ENCODE measurements around the gene TMEM239.
"Not testable (repeated sequence)": the region's sequence is repeated elsewhere in the genome, so short reads cannot be mapped to it uniquely, and the experiment has no call there.

TMEM239 gene

DNA sequence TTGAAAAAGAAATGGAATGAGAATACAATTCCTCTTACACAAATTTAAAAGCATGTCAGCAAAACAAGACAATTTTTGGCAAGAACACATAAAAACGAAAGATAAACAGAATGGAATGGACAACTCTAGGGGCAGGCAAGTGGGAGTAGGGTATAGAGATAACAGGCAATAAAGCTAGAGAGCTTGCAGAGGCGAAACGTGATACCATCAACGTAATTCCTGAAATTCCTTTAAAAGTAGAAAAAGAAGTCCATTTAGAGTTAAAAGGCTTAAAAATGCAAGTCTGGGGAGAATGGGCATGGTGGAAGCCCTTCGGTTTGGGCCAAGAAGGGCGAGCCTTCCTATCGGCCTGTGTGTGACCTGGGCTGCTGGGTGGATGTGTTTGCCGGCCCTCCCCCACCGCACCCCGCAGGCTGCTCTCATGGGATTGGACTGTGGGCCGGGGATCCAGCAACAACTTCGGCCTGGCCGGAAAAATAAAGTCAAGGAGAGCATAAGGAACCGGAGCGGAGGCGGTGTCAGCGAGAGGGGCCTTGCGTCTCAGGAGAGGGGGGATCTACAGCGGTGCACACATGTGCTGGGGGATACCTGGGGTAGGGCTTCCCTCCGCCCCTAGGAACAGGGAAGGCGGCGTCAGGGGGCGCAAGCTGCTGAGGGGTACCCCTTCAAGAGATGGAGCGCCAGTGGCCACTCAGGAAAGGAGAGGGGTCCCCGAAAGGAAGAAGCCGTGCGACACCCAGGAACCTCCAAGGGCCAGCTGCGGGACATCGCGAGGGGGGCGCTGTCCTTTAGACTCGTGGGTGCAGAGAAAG is 4.1 kb downstream of the TMEM239 start:
- DNase-seq (ENCODE audit: low read depth in 3 of 3, low spot score in 1 of 3), result no peak

DNA sequence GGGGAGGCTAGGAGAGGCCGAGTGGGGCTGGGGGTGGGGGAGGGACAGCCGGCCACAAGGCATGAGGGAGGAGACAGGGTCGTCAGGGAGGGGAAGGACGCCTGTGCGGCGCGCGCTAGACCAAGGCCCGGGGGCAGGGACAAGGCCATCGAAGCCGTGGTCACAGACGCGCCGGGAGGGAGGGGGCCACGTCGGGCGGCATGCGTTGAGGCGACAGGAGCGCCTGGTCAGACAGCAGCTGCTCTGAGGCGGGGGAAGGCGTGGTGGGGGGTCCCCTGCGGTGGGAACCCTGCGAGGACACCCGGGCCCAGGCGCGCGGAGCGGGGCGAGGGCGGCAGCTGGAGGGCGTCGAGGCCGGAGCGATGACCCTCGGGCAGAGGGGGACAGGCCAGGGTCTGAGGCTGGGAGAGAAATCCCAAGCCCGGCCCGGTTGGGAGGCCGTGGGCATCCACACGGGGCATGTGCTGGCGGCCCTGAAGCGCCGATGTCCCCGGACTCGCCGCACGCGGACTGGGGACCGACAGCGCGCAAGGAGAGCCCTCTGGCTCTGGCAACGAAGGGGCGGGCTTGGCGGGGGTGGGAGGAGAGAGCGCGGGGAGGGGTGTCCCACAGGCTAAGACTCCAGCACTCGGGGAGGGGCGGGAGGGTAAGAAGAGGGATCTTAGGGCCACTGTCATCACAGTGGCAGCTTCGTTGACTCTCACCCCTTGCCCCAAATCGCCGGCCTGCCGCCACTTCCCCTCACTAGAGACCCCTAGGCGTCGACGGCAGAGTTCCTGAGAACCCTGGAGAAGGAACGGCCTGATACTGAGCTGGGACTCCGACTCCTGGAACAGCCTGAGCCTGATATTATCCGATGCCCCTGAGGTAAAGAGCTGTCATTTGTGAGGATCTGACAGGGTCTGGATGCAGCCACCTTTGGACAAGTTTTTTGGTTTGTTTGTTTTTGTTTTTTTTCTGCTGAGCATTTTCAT is 5.0 kb downstream of the TMEM239 start:
- no peak for DNase-seq (ENCODE audit: low read depth in 3 of 3, low spot score in 1 of 3)

DNA sequence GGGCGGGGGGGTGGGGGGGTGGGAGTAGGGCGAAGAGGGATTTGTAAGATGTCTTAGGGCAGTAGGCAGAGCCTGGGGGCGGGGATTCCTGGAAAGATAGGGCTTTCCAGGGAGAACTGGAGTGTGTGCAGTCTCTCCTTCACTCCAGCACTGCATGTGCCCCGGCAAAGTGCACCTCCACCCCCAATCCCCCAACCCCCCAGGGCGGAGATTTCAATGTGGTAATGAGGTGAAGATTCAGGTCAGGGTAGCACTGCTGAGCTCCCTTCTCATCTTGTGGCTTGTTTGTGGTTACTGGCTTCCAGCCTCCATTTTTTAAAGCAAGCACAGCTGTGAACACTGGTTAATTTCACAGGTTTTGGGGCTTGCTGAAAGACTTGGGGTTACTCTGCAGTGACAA is 5.9 kb downstream of the TMEM239 start:
- no peak for DNase-seq (ENCODE audit: low read depth in 3 of 3, low spot score in 1 of 3)

DNA sequence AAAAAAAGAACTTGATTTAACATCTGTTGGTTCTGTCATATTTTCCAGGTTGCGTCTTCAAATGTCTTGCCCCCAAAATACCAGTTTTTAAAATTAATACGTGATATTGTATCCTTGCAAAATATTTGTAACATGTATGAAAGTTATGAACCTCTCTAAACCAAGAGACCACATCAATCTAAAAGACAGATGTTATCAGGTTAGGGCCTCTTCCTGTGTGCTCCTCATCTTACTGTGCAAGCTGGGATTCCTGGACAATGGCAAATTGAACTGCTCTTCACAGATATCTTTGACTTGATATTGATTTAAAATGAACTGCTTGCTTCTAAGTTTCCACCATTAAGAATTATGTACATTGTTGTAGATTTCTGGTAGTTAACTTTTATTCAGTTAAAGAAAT is 9.6 kb downstream of the TMEM239 start:
- no peak for DNase-seq (ENCODE audit: low read depth in 3 of 3, low spot score in 1 of 3)

DNA sequence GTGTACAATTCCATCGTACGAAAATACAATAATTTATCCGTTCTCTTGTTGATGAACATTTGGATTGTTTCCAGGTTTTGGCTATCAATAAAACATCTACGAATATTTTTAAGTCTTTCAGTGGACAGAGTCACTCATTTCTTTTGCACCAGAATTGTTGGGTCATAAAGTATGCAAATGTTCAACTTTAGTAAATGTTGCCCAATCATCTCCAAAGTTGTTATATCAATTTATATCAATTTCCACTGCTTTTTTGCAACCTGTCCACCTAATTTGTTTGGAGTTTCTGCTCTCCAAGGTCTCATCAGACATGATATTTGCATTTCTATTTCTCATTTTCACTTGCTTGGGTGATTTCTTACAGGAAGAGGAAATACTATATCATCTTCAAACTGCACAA is 10.5 kb downstream of the TMEM239 start:
- DNase-seq (ENCODE audit: low read depth in 3 of 3, low spot score in 1 of 3), result no peak

DNA sequence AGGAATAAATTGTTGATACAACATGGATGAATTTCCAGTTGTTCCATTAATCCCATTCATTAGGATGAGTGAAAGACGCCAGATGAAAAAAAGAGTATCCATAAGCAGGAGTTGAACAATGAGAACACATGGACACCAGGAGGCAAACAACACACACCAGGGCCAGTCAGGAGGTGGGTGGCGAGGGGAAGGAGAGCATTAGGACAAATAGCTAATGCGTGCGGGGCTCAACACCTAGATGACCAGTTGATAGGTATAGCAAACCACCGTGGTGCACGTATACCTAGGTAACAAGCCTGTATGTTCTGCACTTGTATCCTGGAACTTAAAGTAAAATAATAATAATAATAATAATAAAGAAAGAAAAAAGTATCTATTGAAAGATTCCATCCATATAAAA is 13.2 kb downstream of the TMEM239 start:
- DNase-seq (ENCODE audit: low read depth in 3 of 3, low spot score in 1 of 3), result no peak

DNA sequence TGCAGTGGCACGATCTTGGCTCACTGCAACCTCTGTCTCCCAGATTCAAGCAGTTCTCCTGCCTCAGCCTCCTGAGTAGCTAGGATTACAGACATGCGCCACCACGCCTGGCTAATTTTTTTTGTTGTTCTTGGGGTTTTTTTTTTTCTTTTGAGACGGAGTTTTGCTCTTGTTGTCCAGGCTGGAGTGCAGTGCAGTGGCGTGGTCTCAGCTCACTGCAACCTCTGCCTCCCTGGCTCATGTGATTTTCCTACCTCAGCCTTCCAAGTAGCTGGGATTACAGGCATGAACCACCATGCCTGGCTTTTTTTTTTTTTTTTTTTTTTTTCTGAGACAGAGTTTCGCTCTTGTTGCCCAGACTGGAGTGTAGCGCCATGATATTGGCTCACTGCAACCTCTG is 15.0 kb downstream of the TMEM239 start:
- DNase-seq (ENCODE audit: low read depth in 3 of 3, low spot score in 1 of 3), result not testable (repeated sequence)

DNA sequence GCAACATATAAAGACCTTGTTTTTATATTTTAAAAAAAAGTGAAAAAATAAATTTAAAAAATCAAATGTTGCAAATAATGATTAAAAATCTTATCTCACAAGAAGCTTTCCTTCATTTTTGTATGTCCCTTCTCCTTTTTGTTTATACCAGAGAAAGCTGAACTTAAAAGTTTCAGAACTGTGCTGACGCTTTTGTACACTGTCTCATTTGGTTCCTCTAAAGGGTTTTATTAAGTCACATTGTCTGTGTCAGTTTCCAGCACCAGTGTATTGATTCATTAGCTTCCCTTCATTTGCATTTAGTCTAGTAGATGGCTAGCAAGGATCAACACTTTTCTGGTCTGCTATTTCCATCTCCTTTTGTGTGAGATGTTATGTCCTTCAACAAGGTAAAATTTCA is 17.6 kb downstream of the TMEM239 start:
- no peak for DNase-seq (ENCODE audit: low read depth in 3 of 3, low spot score in 1 of 3)

DNA sequence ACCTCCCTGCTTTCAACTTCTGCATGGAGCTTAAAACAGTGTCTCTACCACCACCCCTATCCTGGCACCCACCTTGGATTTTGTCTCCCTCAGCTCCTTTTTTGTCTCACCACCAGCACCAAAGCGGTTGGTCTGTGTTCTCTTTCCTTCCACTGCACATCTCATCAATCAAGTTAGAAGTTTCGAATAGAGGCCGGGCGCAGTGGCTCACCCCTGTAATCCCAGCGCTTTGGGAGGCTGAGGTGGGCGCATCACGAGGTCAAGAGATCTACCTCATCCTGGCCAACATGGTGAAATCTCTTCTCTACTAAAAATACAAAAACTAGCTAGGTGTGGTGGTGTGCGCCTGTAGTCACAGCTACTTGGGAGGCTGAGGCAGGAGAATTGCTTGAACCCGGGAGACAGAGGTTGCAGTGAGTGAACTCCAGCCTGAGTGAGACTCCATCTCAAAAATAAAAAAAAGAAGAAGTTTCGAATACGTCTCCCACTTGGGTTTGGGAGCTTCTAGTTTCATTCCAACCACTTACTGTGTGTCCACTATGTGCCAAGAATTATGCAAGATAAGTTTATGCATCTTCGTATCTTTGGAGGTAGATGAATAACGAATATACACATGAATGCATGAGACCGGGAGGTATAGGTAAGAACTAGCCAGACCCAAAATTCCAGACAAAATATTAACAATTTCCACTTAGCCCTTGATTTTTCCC is 18.4 kb downstream of the TMEM239 start:
- DNase-seq (ENCODE audit: low read depth in 3 of 3, low spot score in 1 of 3), result no peak

DNA sequence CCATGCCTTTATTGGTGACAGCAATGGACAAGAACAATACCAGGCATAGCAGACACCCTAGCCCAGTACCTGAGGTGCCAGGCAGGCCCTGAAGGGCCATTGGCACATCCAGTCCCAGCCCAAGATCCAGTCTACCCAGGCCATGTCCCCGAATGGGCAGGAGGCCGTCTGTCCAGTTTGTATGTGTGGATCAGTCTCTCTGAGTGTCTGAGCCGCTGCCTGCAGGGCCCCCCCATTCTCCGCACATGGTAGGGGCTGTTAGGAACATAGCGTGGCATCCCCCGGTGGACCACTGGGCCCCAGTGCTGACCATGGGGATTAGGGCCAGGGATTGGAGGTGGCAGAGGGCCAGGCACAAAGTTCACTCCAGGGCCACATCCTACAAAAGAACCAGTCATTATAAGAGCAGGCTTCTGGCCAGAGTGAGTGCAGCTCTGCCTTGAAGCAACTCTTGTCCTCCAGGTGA is 19.2 kb downstream of the TMEM239 start:
- DNase-seq (ENCODE audit: low read depth in 3 of 3, low spot score in 1 of 3), result no peak

DNA sequence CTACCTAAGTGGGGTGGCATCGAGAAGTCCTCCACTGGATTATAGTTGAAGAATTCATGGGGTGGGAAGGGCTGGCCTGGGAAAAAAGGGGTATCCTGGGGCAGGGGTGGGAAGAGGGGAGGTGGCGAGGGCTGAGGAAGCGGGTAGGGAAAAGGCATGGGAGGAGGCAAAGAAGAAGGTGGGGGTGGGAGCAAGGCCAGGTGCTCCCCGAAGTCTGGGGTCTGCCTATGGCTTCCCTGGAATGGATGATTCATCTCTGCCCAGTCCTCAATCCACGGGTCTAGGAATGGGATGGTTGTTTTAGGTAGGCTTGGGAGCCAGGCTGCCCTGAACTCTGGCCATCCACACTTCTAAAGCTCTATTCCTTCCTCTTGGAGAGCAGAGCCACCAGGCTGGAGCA is 19.9 kb downstream of the TMEM239 start:
- DNase-seq (ENCODE audit: low read depth in 3 of 3, low spot score in 1 of 3), result no peak

DNA sequence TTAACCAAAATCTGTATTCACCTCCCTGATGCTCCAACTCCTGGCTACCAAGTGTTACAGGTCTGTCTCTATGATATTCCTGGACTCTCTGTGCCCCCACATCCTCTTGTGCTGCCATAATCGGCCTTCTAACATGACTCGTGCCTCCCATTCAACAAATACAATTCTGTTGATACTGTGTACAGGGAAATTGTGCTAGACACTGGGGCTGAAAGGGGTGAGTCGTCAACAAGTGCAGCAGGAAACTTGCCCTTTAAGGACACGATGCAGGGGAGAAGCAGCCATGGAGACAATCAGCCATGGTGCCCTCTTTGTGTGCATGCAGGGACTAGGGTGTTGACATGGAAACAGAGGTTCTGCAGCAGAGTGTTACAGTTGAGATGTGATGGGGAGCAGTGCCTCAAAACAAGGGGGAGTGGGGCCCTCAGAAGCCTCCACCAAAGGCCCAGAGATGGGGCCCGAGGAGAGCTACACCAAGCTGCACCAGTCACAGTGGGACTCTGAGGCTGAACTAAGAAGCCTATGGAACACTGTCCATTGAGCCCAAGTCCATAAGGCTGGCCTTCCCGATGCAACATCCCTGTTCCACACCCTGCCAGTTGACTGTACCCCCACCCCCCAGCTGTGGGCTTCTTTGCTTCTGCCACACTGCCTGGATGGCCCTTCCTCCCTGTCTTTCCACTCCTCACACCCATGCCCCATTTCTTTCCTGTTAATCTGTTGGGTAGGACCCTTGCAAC is 21.2 kb downstream of the TMEM239 start:
- no peak for DNase-seq (ENCODE audit: low read depth in 3 of 3, low spot score in 1 of 3)

DNA sequence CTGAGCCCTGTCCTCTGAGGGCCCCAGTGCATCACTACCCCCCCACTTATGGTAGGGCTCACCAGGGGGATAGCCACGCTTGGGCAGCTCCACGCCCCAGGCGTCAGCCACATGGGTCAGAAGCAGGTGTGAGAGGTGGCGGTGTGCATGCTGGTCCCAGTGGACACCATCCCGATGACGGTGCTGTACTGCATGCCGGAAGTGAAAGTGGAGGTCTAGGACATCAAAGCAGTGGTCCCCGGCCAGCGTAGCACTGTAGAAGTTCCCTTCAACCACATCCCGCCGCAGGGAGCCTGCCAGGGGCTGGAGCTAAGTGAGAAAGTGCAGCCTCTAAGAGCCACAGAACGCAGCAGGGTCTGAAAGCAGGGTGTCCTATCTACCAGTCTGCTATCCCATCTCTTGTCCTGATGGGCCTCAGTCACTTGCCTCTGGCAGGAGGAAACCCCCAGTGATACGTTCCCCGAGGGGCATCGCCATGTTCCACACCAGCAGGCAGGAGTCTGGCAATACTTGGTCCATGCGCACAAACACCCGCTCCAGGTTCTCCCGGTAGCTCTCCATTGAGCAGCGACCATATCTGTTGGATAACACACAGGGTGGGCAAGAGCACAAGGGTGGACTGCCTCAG is 22.1 kb downstream of the TMEM239 start:
- no peak for DNase-seq (ENCODE audit: low read depth in 3 of 3, low spot score in 1 of 3)

DNA sequence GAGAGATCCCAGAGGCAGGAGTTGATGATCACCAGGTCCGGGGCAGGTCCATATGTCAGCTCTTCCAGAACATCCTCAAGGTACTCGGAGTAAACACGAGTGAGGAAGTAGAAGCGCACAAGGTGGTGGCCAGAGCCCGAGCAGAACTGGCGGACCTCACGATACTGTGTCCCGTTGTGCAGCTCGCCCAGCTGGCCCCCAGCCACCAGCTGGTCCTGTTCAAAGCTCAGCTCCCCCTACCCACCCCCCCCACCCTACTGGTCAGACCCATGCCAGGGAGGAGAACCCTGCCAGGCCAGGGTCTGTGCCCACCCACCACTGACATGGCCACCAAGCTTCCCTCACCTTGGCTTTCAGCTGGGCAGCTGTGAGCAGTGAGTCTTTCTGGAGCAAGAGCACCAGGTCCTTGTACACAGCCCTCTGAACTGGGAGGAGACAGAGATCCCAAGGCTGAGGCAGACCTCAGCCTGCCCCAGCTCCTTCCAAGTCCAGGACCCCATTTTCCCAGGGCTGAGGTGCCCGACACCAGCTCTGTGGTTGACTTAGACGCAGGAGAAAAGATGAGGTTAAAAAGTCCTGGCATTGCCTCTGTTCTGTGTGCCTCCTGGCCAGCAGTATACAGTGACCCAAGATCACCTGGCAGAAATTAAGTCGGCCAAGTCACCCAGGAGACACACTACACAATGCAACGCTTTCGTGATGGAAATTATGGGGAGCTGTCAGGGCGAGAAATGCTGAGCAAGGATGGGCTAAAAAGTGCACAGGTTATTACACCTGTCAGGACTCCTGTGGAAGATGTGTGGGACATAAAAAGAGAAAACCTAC is 22.9 kb downstream of the TMEM239 start:
- no peak for DNase-seq (ENCODE audit: low read depth in 3 of 3, low spot score in 1 of 3)

DNA sequence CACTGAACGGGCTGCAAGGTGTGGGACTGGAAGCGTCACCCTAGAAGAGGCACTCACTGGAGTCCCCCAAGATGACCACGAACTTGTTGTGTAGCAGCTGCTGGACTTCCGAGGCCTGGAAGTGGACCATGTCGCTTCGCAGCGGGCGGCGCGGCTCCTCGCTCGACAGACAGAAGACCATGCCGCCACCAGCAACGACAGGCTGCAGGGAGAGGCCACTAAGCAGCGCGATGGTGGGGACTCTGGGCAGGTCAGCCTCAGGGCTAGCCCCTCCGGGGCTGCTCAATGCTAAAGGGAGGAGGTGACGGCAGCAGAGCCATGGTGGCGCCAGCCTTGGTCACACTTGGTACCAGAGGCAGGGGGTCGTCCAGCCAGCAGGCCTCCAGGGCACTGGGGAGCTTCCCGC is 23.6 kb downstream of the TMEM239 start:
- DNase-seq (ENCODE audit: low read depth in 3 of 3, low spot score in 1 of 3), result no peak

DNA sequence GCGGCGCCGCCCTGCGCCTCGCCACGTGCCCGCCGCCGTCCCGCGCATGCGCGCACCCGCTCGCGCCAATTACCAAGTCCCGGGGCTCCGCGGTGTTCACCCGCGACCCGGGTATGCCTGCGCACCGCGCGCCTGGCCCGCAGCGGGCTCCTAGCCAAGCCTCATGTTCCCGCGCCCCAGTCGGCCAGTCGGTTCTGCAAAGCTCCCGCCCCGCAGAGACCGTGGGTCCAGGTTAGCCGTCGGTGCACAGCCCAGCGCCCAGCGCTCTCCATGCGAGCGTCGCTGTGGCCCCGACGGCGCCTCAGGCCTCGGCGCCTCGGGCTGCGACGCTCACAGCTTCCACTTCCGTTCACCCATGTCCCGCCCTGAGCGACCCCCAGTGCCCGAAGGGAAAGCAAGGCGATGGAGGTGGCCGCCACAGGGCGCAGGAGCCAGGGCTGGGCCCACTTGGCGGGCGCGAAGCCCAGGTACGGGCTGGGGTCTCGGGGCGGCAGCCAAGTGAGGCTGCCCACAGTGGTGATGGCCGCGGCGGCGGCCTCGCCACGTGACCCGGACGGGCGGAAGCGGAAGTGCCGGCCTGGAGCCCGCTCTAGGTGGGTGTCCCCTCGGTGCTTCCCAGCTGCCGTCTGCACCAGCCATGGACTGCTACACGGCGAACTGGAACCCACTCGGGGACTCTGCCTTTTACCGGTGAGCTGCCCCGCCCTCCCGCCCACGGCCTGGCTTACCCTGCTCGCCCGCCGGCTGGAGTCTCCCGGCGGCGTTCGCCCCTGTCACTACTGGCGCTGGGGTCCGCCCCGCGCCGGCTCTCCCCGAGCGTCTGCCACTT is 24.2 kb downstream of the TMEM239 start, which contains the start of the genes PCED1A and VPS16:
PCED1A (minus strand) TSS at position 518 of the 829 bp plus-strand sequence. CDS start 743 bp downstream, outside the sequence.
VPS16 (plus strand) TSS at position 608 of the 829 bp plus-strand sequence; CDS start at position 638, 30 bp downstream.
- peak; percentile 58 to 84 (median 73) for DNase-seq (ENCODE audit: low read depth in 3 of 3, low spot score in 1 of 3)

DNA sequence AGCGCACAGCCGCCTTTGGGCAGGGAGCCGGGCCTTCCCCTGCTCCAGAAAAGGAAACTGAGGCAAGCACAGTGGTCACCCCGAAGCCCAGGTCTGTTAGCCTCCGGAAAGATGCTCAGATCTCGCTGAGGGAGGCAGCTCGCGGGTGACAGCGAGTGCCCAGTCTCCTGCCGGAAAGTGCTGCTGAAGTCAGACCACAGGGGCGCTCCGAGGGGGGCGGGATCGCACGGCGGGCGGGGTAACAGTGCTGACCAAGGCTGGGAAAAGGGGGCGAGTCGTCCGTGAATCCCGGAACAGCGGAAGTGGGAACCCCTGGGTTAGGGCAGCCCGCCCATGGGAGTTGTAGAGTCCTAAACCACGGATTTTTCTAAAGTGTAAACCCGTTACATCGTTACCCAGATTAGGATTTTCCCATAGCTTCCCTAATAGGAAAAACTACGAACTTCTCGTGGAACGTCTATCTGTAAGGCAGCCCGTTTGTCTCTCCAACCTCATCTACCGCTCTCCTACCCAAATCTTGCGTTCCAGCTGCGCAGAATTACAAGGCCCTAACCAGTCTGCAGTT is 24.9 kb downstream of the TMEM239 start:
- no peak for DNase-seq (ENCODE audit: low read depth in 3 of 3, low spot score in 1 of 3)

DNA sequence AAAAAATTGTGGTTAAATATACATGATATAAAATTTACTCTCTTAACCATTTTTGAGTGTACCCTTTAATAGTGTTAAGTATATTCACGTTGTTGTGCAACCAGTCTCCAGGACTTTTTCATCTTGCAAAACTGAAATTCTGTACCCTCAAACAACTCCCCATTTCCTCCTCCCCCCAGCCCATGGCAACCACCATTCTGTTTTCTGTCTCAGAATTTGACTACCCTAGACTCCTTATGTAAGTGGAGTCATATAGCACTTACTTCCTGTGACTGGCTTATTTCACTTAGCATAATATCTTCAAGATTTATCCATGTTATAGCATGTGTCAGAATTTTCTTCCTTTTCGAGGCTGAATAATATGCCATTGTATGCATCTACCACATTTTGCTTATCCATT is 29.4 kb downstream of the TMEM239 start:
- no peak for DNase-seq (ENCODE audit: low read depth in 3 of 3, low spot score in 1 of 3)
